Measurements from ENCODE around the gene TAPT1. TPM values are rescaled to one million over a fixed set of nuclear protein-coding genes. Genes with fewer than 3 reads are reported as not detected.

Gene TAPT1
- total and polyA plus RNA-seq, 2 of the 13 experiments (the other 11 are each of a cell fraction or from before 2014, with no cell fraction given), result 24.5 to 25.3 TPM

DNA sequence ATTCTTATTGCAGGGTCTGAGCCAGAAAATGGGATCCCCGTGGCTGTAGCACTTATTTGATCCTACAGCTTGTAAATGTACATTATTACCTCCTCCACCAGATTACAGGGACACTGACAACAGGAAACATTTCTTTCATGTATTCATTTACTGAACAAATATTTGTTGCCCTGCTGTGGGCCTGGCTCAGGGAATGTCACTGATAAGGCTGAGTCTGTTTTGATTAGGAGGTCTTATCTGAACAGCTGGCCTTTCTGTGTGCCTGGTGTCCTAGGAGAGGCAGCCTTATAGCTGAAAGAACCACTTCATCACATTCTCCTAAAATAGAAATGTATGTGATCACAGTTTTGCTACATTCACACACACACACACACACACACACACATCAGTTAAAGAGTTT lies 96.9 kb downstream of the TAPT1 start (continued):
- no peak for TF ChIP-seq CEBPZ (IDR thresholded peaks at IDR 0.05; ENCODE audit: low read length)
- no peak for TF ChIP-seq ZNF678 (CRISPR knock-in tag; IDR thresholded peaks at IDR 0.05)
- TF ChIP-seq ZBTB43 (CRISPR knock-in tag; conservative IDR thresholded peaks at IDR 0.05), result no peak
- TF ChIP-seq KLF16 (CRISPR knock-in tag; IDR thresholded peaks at IDR 0.05), result no peak
- TF ChIP-seq, protein P1, sequence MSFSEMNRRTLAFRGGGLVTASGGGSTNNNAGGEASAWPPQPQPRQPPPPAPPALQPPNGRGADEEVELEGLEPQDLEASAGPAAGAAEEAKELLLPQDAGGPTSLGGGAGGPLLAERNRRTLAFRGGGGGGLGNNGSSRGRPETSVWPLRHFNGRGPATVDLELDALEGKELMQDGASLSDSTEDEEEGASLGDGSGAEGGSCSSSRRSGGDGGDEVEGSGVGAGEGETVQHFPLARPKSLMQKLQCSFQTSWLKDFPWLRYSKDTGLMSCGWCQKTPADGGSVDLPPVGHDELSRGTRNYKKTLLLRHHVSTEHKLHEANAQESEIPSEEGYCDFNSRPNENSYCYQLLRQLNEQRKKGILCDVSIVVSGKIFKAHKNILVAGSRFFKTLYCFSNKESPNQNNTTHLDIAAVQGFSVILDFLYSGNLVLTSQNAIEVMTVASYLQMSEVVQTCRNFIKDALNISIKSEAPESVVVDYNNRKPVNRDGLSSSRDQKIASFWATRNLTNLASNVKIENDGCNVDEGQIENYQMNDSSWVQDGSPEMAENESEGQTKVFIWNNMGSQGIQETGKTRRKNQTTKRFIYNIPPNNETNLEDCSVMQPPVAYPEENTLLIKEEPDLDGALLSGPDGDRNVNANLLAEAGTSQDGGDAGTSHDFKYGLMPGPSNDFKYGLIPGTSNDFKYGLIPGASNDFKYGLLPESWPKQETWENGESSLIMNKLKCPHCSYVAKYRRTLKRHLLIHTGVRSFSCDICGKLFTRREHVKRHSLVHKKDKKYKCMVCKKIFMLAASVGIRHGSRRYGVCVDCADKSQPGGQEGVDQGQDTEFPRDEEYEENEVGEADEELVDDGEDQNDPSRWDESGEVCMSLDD (CRISPR knock-in tag; IDR thresholded peaks at IDR 0.05; ENCODE audit: borderline replicate concordance), result no peak
- peak; percentile 83; the same call in 1 of the 2 replicates for TF ChIP-seq SALL1 (CRISPR knock-in tag; IDR thresholded peaks at IDR 0.05)
- no peak for TF ChIP-seq ZNF546 (CRISPR knock-in tag; conservative IDR thresholded peaks at IDR 0.05)
- TF ChIP-seq SPEN (CRISPR knock-in tag; IDR thresholded peaks at IDR 0.05; ENCODE audit: low read depth), result no peak
- TF ChIP-seq HNF1A (IDR thresholded peaks at IDR 0.05; ENCODE audit: low read depth), result no peak
- peak; percentile 69; the same call in 1 of the 2 replicates for TF ChIP-seq HNF1A (CRISPR knock-in tag; IDR thresholded peaks at IDR 0.05; ENCODE audit: borderline replicate concordance)
- TF ChIP-seq ATM (IDR thresholded peaks at IDR 0.05; ENCODE audit: borderline replicate concordance), result no peak
- TF ChIP-seq RXRA (CRISPR knock-in tag; IDR thresholded peaks at IDR 0.05), result no peak; the same call in 1 of the 2 replicates
- TF ChIP-seq EED (CRISPR knock-in tag; IDR thresholded peaks at IDR 0.05), result no peak
- TF ChIP-seq ZBTB7B (CRISPR knock-in tag; IDR thresholded peaks at IDR 0.05), result peak; percentile 36; the same call in 1 of the 2 replicates
- no peak for TF ChIP-seq ZMAT3 (CRISPR knock-in tag; conservative IDR thresholded peaks at IDR 0.05)
- TF ChIP-seq CC2D1A (CRISPR knock-in tag; IDR thresholded peaks at IDR 0.05), result no peak
- TF ChIP-seq ADNP (CRISPR knock-in tag; IDR thresholded peaks at IDR 0.05), result no peak
- no peak for TF ChIP-seq KDM6A (CRISPR knock-in tag; IDR thresholded peaks at IDR 0.05; ENCODE audit: low read depth)
- peak; percentile 81; the same call in 1 of the 2 replicates for TF ChIP-seq HDAC2 (CRISPR knock-in tag; IDR thresholded peaks at IDR 0.05)
- TF ChIP-seq ZNF235 (CRISPR knock-in tag; IDR thresholded peaks at IDR 0.05; ENCODE audit: borderline replicate concordance), result no peak
- peak; percentile 52; the same call in 1 of the 2 replicates for TF ChIP-seq PHF21A (CRISPR knock-in tag; IDR thresholded peaks at IDR 0.05)

Data from HepG2 (cell line).